Posterior vena cava (tissue), 2 donors: ENCODE results near the gene GFM1. TPM values are rescaled to one million over a fixed set of nuclear protein-coding genes. Genes with fewer than 3 reads are reported as not detected.

Experiments used
- total RNA-seq, 2 donors: library from RNA; stranded (reverse); fragmentation: NEBNext Ultra II Directional; extraction: Animal tissue kit (Norgen Biotek cat#: 25700); gene quantifications; one replicate each; pipeline ENCODE4 v1.2.1, GENCODE V29; 2021
- donor health status: DM: yes; HTN: yes; CAD: no.
- donor health status: DM: yes; HTN: yes; CAD: no.

GFM1 gene
- total RNA-seq, 2 donors from 2014 or later = 39.1 to 47.1 TPM

Other genes starting within 250 kb of the GFM1 start
- gene MLF1, start 73.3 kb upstream of the GFM1 start, total RNA-seq = 10 to 100 TPM in 1 of 2 donors, 1 to 10 TPM in 1; 7.7 to 14.3 TPM
- 10 to 100 TPM; 42.2 to 59.3 TPM for gene LXN, start 28.1 kb downstream of the GFM1 start, total RNA-seq
- 100 to 1,000 TPM; 424 to 446 TPM for gene RARRES1, start 87.9 kb downstream of the GFM1 start, total RNA-seq
- gene MFSD1, start 157.5 kb downstream of the GFM1 start, total RNA-seq = 10 to 100 TPM; 62.0 to 80.3 TPM